Endothelial cell of umbilical vein (primary cell): Measurements from ENCODE around the gene VPREB3. TPM values are rescaled to one million over a fixed set of nuclear protein-coding genes. Genes with fewer than 3 reads are reported as not detected.

Experiments
- BruUV-seq: library from RNA; stranded (reverse); fragments of 400-500 nt; replicated peaks from 2 replicates; lab custom pipeline; 2021; lab: Mats Ljungman, UMichigan
- CTCF ChIA-PET: fragments of 300-600, 350-600 bp; sonication (Branson Sonifier 250); formaldehyde crosslinking; loops from one replicate; lab custom pipeline; 2021; ENCODE audit warnings: antibody characterized with exemption, inconsistent platforms; lab: Charles Lee
- POLR2A ChIA-PET: fragments of 300-600, 350-600 bp; sonication (Branson Sonifier 250); formaldehyde crosslinking; loops from one replicate; lab custom pipeline; 2021; ENCODE audit warnings: antibody characterized with exemption, inconsistent platforms; lab: Charles Lee
- DNase-seq: peaks from one replicate; pipeline ENCODE4 v3.0.0-alpha.2; 2011; ENCODE audit warnings: low read depth, low spot score
- FAIRE-seq: peaks from 2 replicates; lab custom pipeline; 2011; peaks lifted over from hg19 to GRCh38; lab: Jason Lieb, UNC
- H2AFZ ChIP-seq: 2 replicates; pipeline ENCODE4 v1.6.0; 2012; ENCODE audit warnings: low read depth, low read length, control low read depth, inconsistent platforms
- H3K27ac ChIP-seq: 2 replicates; pipeline ENCODE4 v1.5.1; 2011; ENCODE audit warnings: low read depth, mild to moderate bottlenecking, control low read depth, low read length, moderate library complexity; ENCODE audit not compliant: insufficient read depth
- H3K27me3 ChIP-seq, 2 experiments: 2 replicates each; pipeline versions ENCODE4 v1.6.0 to v1.6.1; 2011; ENCODE audit warnings: low read length in 2 of 2, mixed read lengths in 1 of 2; ENCODE audit not compliant: control insufficient read depth in 2 of 2, insufficient read depth in 2 of 2
- H3K36me3 ChIP-seq, 2 experiments: 2 replicates in 1 of 2; 3 replicates in 1 of 2; pipeline ENCODE4 v1.5.1; 2011; ENCODE audit warnings: low read length in 2 of 2, mild to moderate bottlenecking in 1 of 2, moderate library complexity in 1 of 2; ENCODE audit not compliant: control insufficient read depth in 2 of 2, insufficient read depth in 2 of 2; ENCODE audit errors: extremely low read depth in 1 of 2
- H3K4me1 ChIP-seq: 3 replicates; pipeline ENCODE4 v1.5.1; 2011; ENCODE audit warnings: mild to moderate bottlenecking, low read length; ENCODE audit not compliant: control insufficient read depth, insufficient read depth; ENCODE audit errors: extremely low read depth
- H3K4me2 ChIP-seq: 2 replicates; pipeline ENCODE4 v1.6.1; 2011; ENCODE audit warnings: low read length, control low read depth, mixed read lengths; ENCODE audit not compliant: insufficient read depth
- H3K4me3 ChIP-seq, 3 experiments: fragments of 200-600 bp in 1 of 3; sonication (generic), shearing (Covaris generic) in 1 of 3; replicated peaks in 1 of 3; 2 replicates each; pipeline ENCODE4 v1.5.1; 2011 to 2016; ENCODE audit warnings: control low read depth in 3 of 3, low read length in 3 of 3, mild to moderate bottlenecking in 2 of 3, inconsistent platforms in 1 of 3, low read depth in 1 of 3, moderate library complexity in 1 of 3; ENCODE audit not compliant: insufficient read depth in 1 of 3
- H3K79me2 ChIP-seq: 2 replicates; pipeline ENCODE4 v1.6.0; 2012; ENCODE audit warnings: low read length, inconsistent platforms; ENCODE audit not compliant: control insufficient read depth, insufficient read depth
- H3K9ac ChIP-seq: replicated peaks from 2 replicates; pipeline ENCODE3; 2011; ENCODE audit warnings: low read length, control low read depth; ENCODE audit not compliant: insufficient read depth; ENCODE audit errors: extremely low read depth
- H3K9me1 ChIP-seq: replicated peaks from 3 replicates; pipeline ENCODE4 v1.6.0; 2011; ENCODE audit warnings: mild to moderate bottlenecking, low read length; ENCODE audit not compliant: control insufficient read depth, insufficient read depth; ENCODE audit errors: extremely low read depth
- H3K9me3 ChIP-seq: replicated peaks from 2 replicates; pipeline ENCODE4 v1.5.1; 2012; ENCODE audit warnings: low read length, inconsistent platforms; ENCODE audit not compliant: control insufficient read depth, insufficient read depth
- H4K20me1 ChIP-seq: replicated peaks from 2 replicates; pipeline ENCODE3; 2011; ENCODE audit warnings: mild to moderate bottlenecking, low read length; ENCODE audit not compliant: control insufficient read depth, insufficient read depth; ENCODE audit errors: extremely low read depth
- EZH2 ChIP-seq: IDR thresholded peaks from 2 replicates; pipeline ENCODE4 v1.6.1; 2012; ENCODE audit warnings: borderline replicate concordance, low read depth, mild to moderate bottlenecking, moderate library complexity, low read length, inconsistent platforms; ENCODE audit not compliant: severe bottlenecking
- FOS ChIP-seq: IDR thresholded peaks from 2 replicates; pipeline ENCODE4 v1.6.1; 2011; ENCODE audit warnings: mild to moderate bottlenecking, low read length, moderate library complexity, borderline replicate concordance; ENCODE audit not compliant: insufficient read depth
- GATA2 ChIP-seq: IDR thresholded peaks from 2 replicates; pipeline ENCODE4 v1.7.0; 2011; ENCODE audit warnings: low read depth, mild to moderate bottlenecking, moderate library complexity, mixed read lengths, low read length; ENCODE audit not compliant: insufficient read length, insufficient read depth
- POLR2AphosphoS5 ChIP-seq: IDR thresholded peaks from 2 replicates; pipeline ENCODE4 v1.6.1; 2012; ENCODE audit warnings: low read depth, mild to moderate bottlenecking, control low read depth, low read length, moderate library complexity; ENCODE audit not compliant: insufficient read depth
- dilution Hi-C: fragments of 300-500 bp; cut with MboI; formaldehyde crosslinking; loops from one replicate; pipeline ENCODE4 v1.15.0; 2019; ENCODE audit warnings: low sequenced_read_pairs; ENCODE audit not compliant: extremely low pct_ligation_motif_present
- intact Hi-C: fragments of 100-400 bp; cut with micrococcal nuclease; formaldehyde crosslinking; loops from one replicate; pipeline ENCODE4 v1.10.0; 2022
- polyA plus RNA-seq, 4 experiments: library from polyadenylated mRNA; depleted of rRNA in 3 of 4; stranded (reverse) in 3 of 4; unstranded in 1 of 4; fragments of >200 nt; gene quantifications; 2 replicates each; pipeline versions ENCODE4 v1.2.1 to v1.2.3, GENCODE V29; 2011 to 2012; ENCODE audit warnings: missing spikeins in 1 of 4
- total RNA-seq: library from RNA; stranded (reverse); gene quantifications from 2 replicates; pipeline ENCODE4 v1.2.3, GENCODE V29; 2021
- TF ChIP-seq, protein P1 (sequence below): IDR thresholded peaks from 2 replicates; pipeline ENCODE4 v1.6.1; 2011; ENCODE audit not compliant: insufficient read depth, insufficient read length

VPREB3 gene
- total and polyA plus RNA-seq, 2 donors (not counting 3 experiments of a cell fraction or from before 2014, with no cell fraction given): not detected

- TF ChIP-seq, protein P1, sequence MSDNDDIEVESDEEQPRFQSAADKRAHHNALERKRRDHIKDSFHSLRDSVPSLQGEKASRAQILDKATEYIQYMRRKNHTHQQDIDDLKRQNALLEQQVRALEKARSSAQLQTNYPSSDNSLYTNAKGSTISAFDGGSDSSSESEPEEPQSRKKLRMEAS: no peak
- DNase-seq: no peak
- H3K4me1 ChIP-seq: peaks cover 13% of the 10 kb centered on the region
- ChIA-PET CTCF (interaction anchor here (0.9 kb wide), 1 partner anchor 11 kb away, joined by 3 read pairs; the partner anchor contains the start of gene MMP11), POLR2A (no interaction called here)
- no TSS peak for BruUV-seq
- no peak overlapping the region for H3K9ac ChIP-seq
- FAIRE-seq: no peak
- intact Hi-C loops: no loop called here
- H3K79me2 ChIP-seq: peaks cover 20% of the 10 kb centered on the region
- H4K20me1 ChIP-seq: no peaks in the 10 kb centered on the region
- H3K4me2 ChIP-seq: no peak overlapping the region
- H3K4me3 ChIP-seq: no peak overlapping the region
- H3K9me1 ChIP-seq: no peaks in the 10 kb centered on the region
- no peak overlapping the region for H2AFZ ChIP-seq
- H3K9me3 ChIP-seq: no peaks in the 10 kb centered on the region
- H3K27me3 ChIP-seq: no peaks in the 10 kb centered on the region
- no peaks in the 10 kb centered on the region for H3K36me3 ChIP-seq
- H3K27ac ChIP-seq: no peak overlapping the region
- dilution Hi-C loops: no loop called here
These were observed 30.0 kb upstream of the VPREB3 start for GRCh38 chr22:23784215-23784732.

GRCh38 chr22:23783265-23784150, 29.3 kb upstream of the VPREB3 start:
- FAIRE-seq (no peak), DNase-seq (no peak)
- H3K4me2 ChIP-seq: no peak overlapping the region
- dilution Hi-C loops (no loop called here), intact Hi-C loops (no loop called here)
- H3K9ac ChIP-seq: no peak overlapping the region
- H3K27me3 ChIP-seq: no peaks in the 10 kb centered on the region
- H4K20me1 ChIP-seq: no peaks in the 10 kb centered on the region
- H3K79me2 ChIP-seq: peaks cover 12% of the 10 kb centered on the region
- TF ChIP-seq, protein P1: no peak
- no peak for TF ChIP-seq POLR2AphosphoS5
- TF ChIP-seq GATA2: no peak
- no peak for TF ChIP-seq EZH2
- TF ChIP-seq FOS: no peak
- no peak overlapping the region for H3K27ac ChIP-seq
- H3K9me1 ChIP-seq: no peaks in the 10 kb centered on the region
- peaks cover 13% of the 10 kb centered on the region for H3K4me1 ChIP-seq
- H3K9me3 ChIP-seq: no peaks in the 10 kb centered on the region
- H3K4me3 ChIP-seq: no peak overlapping the region
- POLR2A ChIA-PET: no interaction called here
- no peak overlapping the region for H2AFZ ChIP-seq
- CTCF ChIA-PET: interaction anchor here (0.8 kb wide), 1 partner anchor 9 kb away, joined by 3 read pairs; no protein-coding TSS in a partner anchor
- no peaks in the 10 kb centered on the region for H3K36me3 ChIP-seq
- BruUV-seq: no TSS peak
